Measurements from ENCODE around the gene PTEN. TPM values are rescaled to one million over a fixed set of nuclear protein-coding genes. Genes with fewer than 3 reads are reported as not detected.
"Not testable (repeated sequence)": the region's sequence is repeated elsewhere in the genome, so short reads cannot be mapped to it uniquely, and the experiment has no call there.

Gene PTEN
- total RNA-seq, 4 donors from 2014 or later, result 90.8 to 146 (median 112) TPM

GRCh38 chr10:87868277-87868676 lies 4.9 kb downstream of the PTEN start:
- H3K27ac ChIP-seq, result peak overlapping the region in 2 of 4 donors; percentile 98 to 99
- no peaks in the 10 kb centered on the region for H3K36me3 ChIP-seq
- no peak for ATAC-seq
- peak overlapping the region; percentile 44 to 88 for H3K4me3 ChIP-seq
- TF ChIP-seq POLR2AphosphoS5 (IDR thresholded peaks at IDR 0.05), result no peak
- TF ChIP-seq, protein P1, sequence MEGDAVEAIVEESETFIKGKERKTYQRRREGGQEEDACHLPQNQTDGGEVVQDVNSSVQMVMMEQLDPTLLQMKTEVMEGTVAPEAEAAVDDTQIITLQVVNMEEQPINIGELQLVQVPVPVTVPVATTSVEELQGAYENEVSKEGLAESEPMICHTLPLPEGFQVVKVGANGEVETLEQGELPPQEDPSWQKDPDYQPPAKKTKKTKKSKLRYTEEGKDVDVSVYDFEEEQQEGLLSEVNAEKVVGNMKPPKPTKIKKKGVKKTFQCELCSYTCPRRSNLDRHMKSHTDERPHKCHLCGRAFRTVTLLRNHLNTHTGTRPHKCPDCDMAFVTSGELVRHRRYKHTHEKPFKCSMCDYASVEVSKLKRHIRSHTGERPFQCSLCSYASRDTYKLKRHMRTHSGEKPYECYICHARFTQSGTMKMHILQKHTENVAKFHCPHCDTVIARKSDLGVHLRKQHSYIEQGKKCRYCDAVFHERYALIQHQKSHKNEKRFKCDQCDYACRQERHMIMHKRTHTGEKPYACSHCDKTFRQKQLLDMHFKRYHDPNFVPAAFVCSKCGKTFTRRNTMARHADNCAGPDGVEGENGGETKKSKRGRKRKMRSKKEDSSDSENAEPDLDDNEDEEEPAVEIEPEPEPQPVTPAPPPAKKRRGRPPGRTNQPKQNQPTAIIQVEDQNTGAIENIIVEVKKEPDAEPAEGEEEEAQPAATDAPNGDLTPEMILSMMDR (IDR thresholded peaks at IDR 0.05), result no peak
- WGBS, 2 donors (ENCODE audit: low coverage in 1 of 2), result 0 to 21% methylated on average over 1 of the region's 1 CpG
- no peaks in the 10 kb centered on the region for H3K27me3 ChIP-seq
- H3K4me1 ChIP-seq, result peaks cover 4 to 59% (median 8%) of the 10 kb centered on the region in 3 donors
- H3K9me3 ChIP-seq, result no peaks in the 10 kb centered on the region

DNA sequence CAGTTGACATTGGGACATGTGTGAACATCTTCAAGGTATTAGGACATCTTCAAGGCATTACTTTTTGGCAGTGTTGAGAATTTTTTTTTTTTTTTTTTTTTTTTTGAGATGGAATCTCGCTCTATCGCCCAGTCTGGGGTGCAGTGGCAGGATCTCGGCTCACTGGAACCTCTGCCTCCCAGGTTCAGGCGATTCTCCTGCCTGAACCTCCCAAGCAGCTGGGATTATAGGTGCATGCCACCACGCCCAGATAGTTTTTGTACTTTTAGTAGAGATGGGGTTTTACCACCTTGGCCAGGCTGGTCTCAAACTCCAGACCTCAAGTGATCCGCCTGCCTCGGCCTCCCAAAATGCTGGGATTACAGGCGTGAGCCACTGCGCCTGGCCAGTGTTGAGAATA lies 5.7 kb downstream of the PTEN start:
- Histone ChIP-seq H3K27ac (peak overlapping the region in 3 of 4 donors; percentile 31 to 99 (median 98)), H3K4me3 (peak overlapping the region; percentile 44 to 88), H3K4me1 (peaks cover 4 to 66% (median 10%) of the 10 kb centered on the region in 3 donors)
- not testable (repeated sequence) for H3K27me3 ChIP-seq, H3K9me3 ChIP-seq, ATAC-seq, H3K36me3 ChIP-seq
- WGBS, 2 donors (ENCODE audit: low coverage in 1 of 2), result 78 to 80% methylated on average over 3 to 9 of the region's 9 CpGs

GRCh38 chr10:87869773-87870551 lies 6.5 kb downstream of the PTEN start:
- ATAC-seq, result no peak
- TF ChIP-seq POLR2AphosphoS5 (IDR thresholded peaks at IDR 0.05), result no peak
- no peak for TF ChIP-seq POLR2A (IDR thresholded peaks at IDR 0.05)
- TF ChIP-seq, protein P1 (IDR thresholded peaks at IDR 0.05), result no peak
- TF ChIP-seq EP300 (IDR thresholded peaks at IDR 0.05), result no peak
- Histone ChIP-seq H3K4me3 (peak overlapping the region in 1 of 2 donors; percentile 88), H3K4me1 (peaks cover 4 to 74% (median 10%) of the 10 kb centered on the region in 3 donors), H3K27ac (peak overlapping the region in 2 of 4 donors; percentile 98 to 99), H3K27me3 (no peaks in the 10 kb centered on the region), H3K9me3 (no peaks in the 10 kb centered on the region), H3K36me3 (no peaks in the 10 kb centered on the region)
- 65 to 81% methylated on average over 3 of the region's 3 CpGs for WGBS, 2 donors (ENCODE audit: low coverage in 1 of 2)

GRCh38 chr10:87872828-87873227 lies 9.4 kb downstream of the PTEN start:
- H3K36me3 ChIP-seq, result no peaks in the 10 kb centered on the region
- peak overlapping the region in 1 of 4 donors; percentile 9 for H3K27ac ChIP-seq
- TF ChIP-seq POLR2AphosphoS5 (IDR thresholded peaks at IDR 0.05) (no peak), POLR2A (IDR thresholded peaks at IDR 0.05) (no peak), EP300 (IDR thresholded peaks at IDR 0.05) (no peak)
- TF ChIP-seq, protein P1 (IDR thresholded peaks at IDR 0.05), result no peak
- no peak overlapping the region for H3K4me3 ChIP-seq
- peaks cover 4 to 97% (median 14%) of the 10 kb centered on the region in 3 donors for H3K4me1 ChIP-seq
- H3K27me3 ChIP-seq, result no peaks in the 10 kb centered on the region
- no peak for ATAC-seq
- 95% methylated on average over 3 to 6 of the region's 6 CpGs for WGBS, 2 donors (ENCODE audit: low coverage in 1 of 2)
- no peaks in the 10 kb centered on the region for H3K9me3 ChIP-seq

GRCh38 chr10:87873656-87874055 lies 10.2 kb downstream of the PTEN start:
- no peak for TF ChIP-seq POLR2AphosphoS5 (IDR thresholded peaks at IDR 0.05)
- TF ChIP-seq EP300 (IDR thresholded peaks at IDR 0.05), result no peak
- no peak for TF ChIP-seq POLR2A (IDR thresholded peaks at IDR 0.05)
- TF ChIP-seq, protein P1 (IDR thresholded peaks at IDR 0.05), result no peak
- Histone ChIP-seq H3K4me1 (peaks cover 4 to 97% (median 14%) of the 10 kb centered on the region in 3 donors), H3K27ac (no peak overlapping the region), H3K36me3 (no peaks in the 10 kb centered on the region), H3K27me3 (no peaks in the 10 kb centered on the region), H3K4me3 (no peak overlapping the region), H3K9me3 (no peaks in the 10 kb centered on the region)
- ATAC-seq, result no peak
- WGBS, 2 donors (ENCODE audit: low coverage in 1 of 2), result 42 to 82% methylated on average over 2 of the region's 2 CpGs

Measured in gastroesophageal sphincter (tissue), 4 donors.